Sigmoid colon (tissue), 7 donors: Measurements from ENCODE around the gene KYNU. TPM values are rescaled to one million over a fixed set of nuclear protein-coding genes. Genes with fewer than 3 reads are reported as not detected.

ENCODE experiments used
- DNase-seq: peaks from one replicate; pipeline ENCODE4 v3.0.0-alpha.2; 2019
- H3K27ac ChIP-seq, 4 donors: fragments of 200-600 bp; sonication (generic); one replicate each; pipeline ENCODE4 v1.5.1; 2016 to 2019; ENCODE audit warnings: mild to moderate bottlenecking in 1 of 4
- H3K27me3 ChIP-seq, 3 donors: fragments of 200-600 bp; sonication (generic); one replicate each; pipeline ENCODE4 v1.5.1; 2019; ENCODE audit warnings: mild to moderate bottlenecking in 1 of 3
- H3K36me3 ChIP-seq, 4 donors: fragments of 200-600 bp; sonication (generic); one replicate each; pipeline ENCODE4 v1.5.1; 2016 to 2019
- H3K4me1 ChIP-seq, 4 donors: fragments of 200-600 bp; sonication (generic); one replicate each; pipeline ENCODE4 v1.5.1; 2017 to 2019
- H3K4me3 ChIP-seq, 4 donors: fragments of 200-600 bp; sonication (generic); one replicate each; pipeline ENCODE4 v1.5.1; 2017 to 2019; ENCODE audit warnings: mild to moderate bottlenecking in 2 of 4, moderate library complexity in 1 of 4
- H3K9me3 ChIP-seq, 4 donors: fragments of 200-600 bp in 3 of 4; sonication (generic) in 3 of 4; one replicate each; pipeline versions ENCODE4 v1.5.1 to v1.6.1; 2013 to 2019
- CTCF ChIP-seq, 4 experiments: fragments of 450-650 bp in 3 of 4; fragments of 200-600 bp in 1 of 4; IDR thresholded peaks; one replicate each; pipeline ENCODE4 v1.5.1; 2016 to 2019; ENCODE audit warnings: antibody characterized with exemption in 4 of 4, mild to moderate bottlenecking in 3 of 4, moderate library complexity in 2 of 4
- EP300 ChIP-seq, 4 donors: sonication (generic); formaldehyde crosslinking; IDR thresholded peaks; one replicate each; pipeline ENCODE4 v1.6.1; 2017; ENCODE audit warnings: antibody characterized with exemption in 4 of 4
- POLR2A ChIP-seq, 2 donors: fragments of 450-650 bp; IDR thresholded peaks; one replicate each; pipeline ENCODE4 v1.6.1; 2016; ENCODE audit warnings: antibody characterized with exemption in 2 of 2, mild to moderate bottlenecking in 2 of 2, moderate library complexity in 2 of 2
- POLR2AphosphoS5 ChIP-seq, 4 donors: sonication (generic); formaldehyde crosslinking; IDR thresholded peaks; one replicate each; pipeline ENCODE4 v1.6.1; 2017; ENCODE audit warnings: antibody characterized with exemption in 4 of 4
- WGBS, 2 donors: extraction: QIAGEN DNeasy Blood & Tissue Kit; methylation state at CpG; one replicate each; pipeline ENCODE4 v1.1.7; 2013; 5-methylcytosine and 5-hydroxymethylcytosine counted together
- intact Hi-C: fragments of 100-400 bp; cut with DNase I; formaldehyde crosslinking; loops from one replicate; pipeline ENCODE4 v1.15.1; 2023
- polyA plus RNA-seq, 3 donors: library from polyadenylated mRNA; stranded (reverse); fragments of 200-250 nt; gene quantifications; one replicate each; pipeline ENCODE4 v1.2.3, GENCODE V29; 2013
- total RNA-seq, 4 donors: library from RNA; depleted of rRNA; stranded (reverse); fragments of >200 nt; gene quantifications; one replicate each; pipeline ENCODE4 v1.1.0, GENCODE V29; 2016
- donor health status: healthy with polysubstance abuse.
- donor health status: Bipolar disorder and iron deficiency.
- donor health status: healthy.

KYNU gene
- total and polyA plus RNA-seq, 7 donors, result 1.1 to 4.6 (median 2.2) TPM

GRCh38 chr2:142857256-142858164, 20.0 kb upstream of the KYNU start:
- WGBS, 2 donors, result 90 to 94% methylated on average over 5 of the region's 5 CpGs
- intact Hi-C loops, result no loop called here

GRCh38 chr2:142858961-142859360, 18.5 kb upstream of the KYNU start:
- 82 to 96% methylated on average over 1 of the region's 1 CpG for WGBS, 2 donors
- H3K4me1 ChIP-seq, result no peaks in the 10 kb centered on the region
- no peak overlapping the region for H3K27ac ChIP-seq
- DNase-seq, result no peak
- no peaks in the 10 kb centered on the region for H3K9me3 ChIP-seq
- intact Hi-C loops, result no loop called here
- no peak overlapping the region for H3K4me3 ChIP-seq
- TF ChIP-seq CTCF (IDR thresholded peaks at IDR 0.05), result no peak
- H3K36me3 ChIP-seq, result no peaks in the 10 kb centered on the region
- H3K27me3 ChIP-seq, result no peaks in the 10 kb centered on the region

More at GRCh38 chr2:142857256-142858164, 20.0 kb upstream of the KYNU start:
- no peaks in the 10 kb centered on the region for H3K27me3 ChIP-seq
- no peak overlapping the region for H3K4me3 ChIP-seq
- H3K9me3 ChIP-seq, result no peaks in the 10 kb centered on the region
- no peak for DNase-seq
- no peaks in the 10 kb centered on the region for H3K4me1 ChIP-seq
- TF ChIP-seq POLR2A (IDR thresholded peaks at IDR 0.05), result no peak
- no peak for TF ChIP-seq POLR2AphosphoS5 (IDR thresholded peaks at IDR 0.05)
- no peak for TF ChIP-seq CTCF (IDR thresholded peaks at IDR 0.05)
- no peak for TF ChIP-seq EP300 (IDR thresholded peaks at IDR 0.05)
- H3K27ac ChIP-seq, result no peak overlapping the region
- H3K36me3 ChIP-seq, result no peaks in the 10 kb centered on the region

- intact Hi-C loops, result no loop called here
- TF ChIP-seq CTCF (IDR thresholded peaks at IDR 0.05), result no peak
- no peak for TF ChIP-seq EP300 (IDR thresholded peaks at IDR 0.05)
- TF ChIP-seq POLR2AphosphoS5 (IDR thresholded peaks at IDR 0.05), result no peak
- no peak for TF ChIP-seq POLR2A (IDR thresholded peaks at IDR 0.05)
- Histone ChIP-seq H3K27ac (no peak overlapping the region), H3K4me1 (no peaks in the 10 kb centered on the region), H3K4me3 (no peak overlapping the region), H3K27me3 (no peaks in the 10 kb centered on the region), H3K9me3 (no peaks in the 10 kb centered on the region), H3K36me3 (no peaks in the 10 kb centered on the region)
- WGBS, 2 donors, result 81 to 85% methylated on average over 4 of the region's 4 CpGs
- DNase-seq, result no peak
Measured at GRCh38 chr2:142862299-142862698, 15.2 kb upstream of the KYNU start.

- Histone ChIP-seq H3K27ac (no peak overlapping the region), H3K36me3 (no peaks in the 10 kb centered on the region), H3K9me3 (no peaks in the 10 kb centered on the region), H3K4me1 (no peaks in the 10 kb centered on the region), H3K4me3 (no peak overlapping the region), H3K27me3 (no peaks in the 10 kb centered on the region)
- TF ChIP-seq EP300 (IDR thresholded peaks at IDR 0.05) (no peak), CTCF (IDR thresholded peaks at IDR 0.05) (no peak), POLR2A (IDR thresholded peaks at IDR 0.05) (no peak), POLR2AphosphoS5 (IDR thresholded peaks at IDR 0.05) (no peak)
- no peak for DNase-seq
- intact Hi-C loops, result no loop called here
- 81 to 88% methylated on average over 5 of the region's 5 CpGs for WGBS, 2 donors
Measured at GRCh38 chr2:142862847-142863246, 14.6 kb upstream of the KYNU start.
